T-helper 2 cell treated with Interferon-gamma antibody and Interleukin-4, amounts not matched to agents 5 μg/mL and 100 μg/mL, for 36 hours (primary cell): ENCODE measurements around the gene PRKAG3.
"Not testable (repeated sequence)": the region's sequence is repeated elsewhere in the genome, so short reads cannot be mapped to it uniquely, and the experiment has no call there.

Source experiments
- DNase-seq: peaks from one replicate; pipeline ENCODE4 v3.0.0; 2021; ENCODE audit warnings: low spot score
- H3K27ac Mint-ChIP-seq: one replicate; pipeline ENCODE4 v1.8.0; 2021; ENCODE audit warnings: mild to moderate bottlenecking, mixed read lengths
- H3K27me3 Mint-ChIP-seq: one replicate; pipeline ENCODE4 v1.8.0; 2021; ENCODE audit warnings: low read depth, mixed read lengths
- H3K36me3 Mint-ChIP-seq: one replicate; pipeline ENCODE4 v1.8.0; 2021; ENCODE audit warnings: low read depth, mixed read lengths
- H3K4me1 Mint-ChIP-seq: one replicate; pipeline ENCODE4 v1.8.0; 2021; ENCODE audit warnings: low read depth, mixed read lengths
- H3K4me3 Mint-ChIP-seq: one replicate; pipeline ENCODE4 v1.8.0; 2022; ENCODE audit warnings: mild to moderate bottlenecking, moderate library complexity, mixed read lengths
- H3K9me3 Mint-ChIP-seq: one replicate; pipeline ENCODE4 v1.8.0; 2021; ENCODE audit warnings: mixed read lengths

The PRKAG3 gene

GRCh38 chr2:218857371-218858137 lies 26.0 kb upstream of the PRKAG3 start:
- no peaks in the 10 kb centered on the region for H3K36me3 Mint-ChIP-seq
- H3K27ac Mint-ChIP-seq = no peak overlapping the region
- peaks cover 87% of the 10 kb centered on the region for H3K27me3 Mint-ChIP-seq
- no peak overlapping the region for H3K4me3 Mint-ChIP-seq
- peaks cover 9% of the 10 kb centered on the region for H3K4me1 Mint-ChIP-seq
- no peak for DNase-seq
- H3K9me3 Mint-ChIP-seq = no peaks in the 10 kb centered on the region

GRCh38 chr2:218856896-218857243 lies 25.3 kb upstream of the PRKAG3 start:
- no peaks in the 10 kb centered on the region for H3K36me3 Mint-ChIP-seq
- no peak overlapping the region for H3K4me3 Mint-ChIP-seq
- H3K27ac Mint-ChIP-seq = no peak overlapping the region
- peaks cover 9% of the 10 kb centered on the region for H3K4me1 Mint-ChIP-seq
- no peak for DNase-seq
- H3K27me3 Mint-ChIP-seq = peaks cover 82% of the 10 kb centered on the region
- H3K9me3 Mint-ChIP-seq = no peaks in the 10 kb centered on the region

GRCh38 chr2:218856167-218856895 lies 24.7 kb upstream of the PRKAG3 start:
- Mint-ChIP-seq H3K27me3 (peaks cover 77% of the 10 kb centered on the region), H3K27ac (no peak overlapping the region), H3K36me3 (no peaks in the 10 kb centered on the region), H3K9me3 (no peaks in the 10 kb centered on the region), H3K4me1 (peaks cover 9% of the 10 kb centered on the region), H3K4me3 (no peak overlapping the region)
- DNase-seq = no peak

- Mint-ChIP-seq H3K36me3 (no peaks in the 10 kb centered on the region), H3K4me3 (no peak overlapping the region), H3K9me3 (no peaks in the 10 kb centered on the region), H3K27ac (no peak overlapping the region), H3K4me1 (peaks cover 7% of the 10 kb centered on the region), H3K27me3 (peaks cover 70% of the 10 kb centered on the region)
- no peak for DNase-seq
These were observed 23.9 kb upstream of the PRKAG3 start for GRCh38 chr2:218855305-218856166.

GRCh38 chr2:218854860-218855259 lies 23.3 kb upstream of the PRKAG3 start:
- peaks cover 64% of the 10 kb centered on the region for H3K27me3 Mint-ChIP-seq
- no peak for DNase-seq

GRCh38 chr2:218853766-218854165 lies 22.2 kb upstream of the PRKAG3 start:
- H3K27ac Mint-ChIP-seq = no peak overlapping the region
- no peaks in the 10 kb centered on the region for H3K9me3 Mint-ChIP-seq
- DNase-seq = no peak
- no peaks in the 10 kb centered on the region for H3K36me3 Mint-ChIP-seq
- peaks cover 59% of the 10 kb centered on the region for H3K27me3 Mint-ChIP-seq
- H3K4me3 Mint-ChIP-seq = no peak overlapping the region
- H3K4me1 Mint-ChIP-seq = peaks cover 5% of the 10 kb centered on the region

More at GRCh38 chr2:218854860-218855259, 23.3 kb upstream of the PRKAG3 start:
- Mint-ChIP-seq H3K36me3 (no peaks in the 10 kb centered on the region), H3K4me1 (peaks cover 5% of the 10 kb centered on the region), H3K27ac (no peak overlapping the region), H3K9me3 (no peaks in the 10 kb centered on the region), H3K4me3 (no peak overlapping the region)

GRCh38 chr2:218852911-218853667 lies 21.5 kb upstream of the PRKAG3 start:
- peak; percentile 44 for DNase-seq
- Mint-ChIP-seq H3K36me3 (no peaks in the 10 kb centered on the region), H3K27me3 (peaks cover 52% of the 10 kb centered on the region), H3K4me3 (no peak overlapping the region), H3K9me3 (no peaks in the 10 kb centered on the region), H3K27ac (no peak overlapping the region), H3K4me1 (peaks cover 5% of the 10 kb centered on the region)

GRCh38 chr2:218851286-218851685 lies 19.7 kb upstream of the PRKAG3 start:
- Mint-ChIP-seq H3K27me3 (peaks cover 36% of the 10 kb centered on the region), H3K4me1 (peaks cover 5% of the 10 kb centered on the region), H3K36me3 (no peaks in the 10 kb centered on the region), H3K4me3 (no peak overlapping the region), H3K9me3 (no peaks in the 10 kb centered on the region), H3K27ac (no peak overlapping the region)
- no peak for DNase-seq

GRCh38 chr2:218850796-218851195 lies 19.2 kb upstream of the PRKAG3 start:
- H3K36me3 Mint-ChIP-seq = no peaks in the 10 kb centered on the region
- no peaks in the 10 kb centered on the region for H3K9me3 Mint-ChIP-seq
- H3K4me3 Mint-ChIP-seq = no peak overlapping the region
- H3K27ac Mint-ChIP-seq = no peak overlapping the region
- H3K4me1 Mint-ChIP-seq = peaks cover 5% of the 10 kb centered on the region
- peaks cover 31% of the 10 kb centered on the region for H3K27me3 Mint-ChIP-seq
- DNase-seq = no peak

- no peak for DNase-seq
- Mint-ChIP-seq H3K27ac (no peak overlapping the region), H3K4me1 (peaks cover 5% of the 10 kb centered on the region), H3K9me3 (no peaks in the 10 kb centered on the region), H3K4me3 (no peak overlapping the region), H3K27me3 (peaks cover 22% of the 10 kb centered on the region), H3K36me3 (no peaks in the 10 kb centered on the region)
These were observed 18.1 kb upstream of the PRKAG3 start for GRCh38 chr2:218849721-218850120.

- H3K4me3 Mint-ChIP-seq, H3K4me1 Mint-ChIP-seq, H3K36me3 Mint-ChIP-seq, H3K9me3 Mint-ChIP-seq, DNase-seq, H3K27ac Mint-ChIP-seq, H3K27me3 Mint-ChIP-seq: not testable (repeated sequence)
These were observed 15.4 kb upstream of the PRKAG3 start for GRCh38 chr2:218846963-218847362.

GRCh38 chr2:218844334-218844733 lies 12.7 kb upstream of the PRKAG3 start:
- H3K4me3 Mint-ChIP-seq, DNase-seq, H3K27ac Mint-ChIP-seq, H3K36me3 Mint-ChIP-seq, H3K4me1 Mint-ChIP-seq, H3K9me3 Mint-ChIP-seq: not testable (repeated sequence)
- peaks cover 13% of the 10 kb centered on the region for H3K27me3 Mint-ChIP-seq

GRCh38 chr2:218839888-218840287 lies 8.3 kb upstream of the PRKAG3 start:
- Mint-ChIP-seq H3K4me1 (no peaks in the 10 kb centered on the region), H3K9me3 (peaks cover 7% of the 10 kb centered on the region), H3K36me3 (no peaks in the 10 kb centered on the region), H3K27me3 (peaks cover 37% of the 10 kb centered on the region), H3K27ac (no peak overlapping the region), H3K4me3 (no peak overlapping the region)
- no peak for DNase-seq
